ENCODE data around the gene FNDC10. TPM values are rescaled to one million over a fixed set of nuclear protein-coding genes. Genes with fewer than 3 reads are reported as not detected.
"Not testable (repeated sequence)": the region's sequence is repeated elsewhere in the genome, so short reads cannot be mapped to it uniquely, and the experiment has no call there.

Gene FNDC10
- 1 to 10 TPM; 1.4 to 3.0 (median 2.0) TPM for total RNA-seq

GRCh38 chr1:1599935-1600860 lies at the start of gene FNDC10:
FNDC10 (minus strand) TSS chr1:1600135; CDS start chr1:1600015, 120 bp downstream.
- TF ChIP-seq POLR2A (IDR thresholded peaks at IDR 0.05) (no peak), EP300 (IDR thresholded peaks at IDR 0.05) (no peak)
- TF ChIP-seq, protein P1, sequence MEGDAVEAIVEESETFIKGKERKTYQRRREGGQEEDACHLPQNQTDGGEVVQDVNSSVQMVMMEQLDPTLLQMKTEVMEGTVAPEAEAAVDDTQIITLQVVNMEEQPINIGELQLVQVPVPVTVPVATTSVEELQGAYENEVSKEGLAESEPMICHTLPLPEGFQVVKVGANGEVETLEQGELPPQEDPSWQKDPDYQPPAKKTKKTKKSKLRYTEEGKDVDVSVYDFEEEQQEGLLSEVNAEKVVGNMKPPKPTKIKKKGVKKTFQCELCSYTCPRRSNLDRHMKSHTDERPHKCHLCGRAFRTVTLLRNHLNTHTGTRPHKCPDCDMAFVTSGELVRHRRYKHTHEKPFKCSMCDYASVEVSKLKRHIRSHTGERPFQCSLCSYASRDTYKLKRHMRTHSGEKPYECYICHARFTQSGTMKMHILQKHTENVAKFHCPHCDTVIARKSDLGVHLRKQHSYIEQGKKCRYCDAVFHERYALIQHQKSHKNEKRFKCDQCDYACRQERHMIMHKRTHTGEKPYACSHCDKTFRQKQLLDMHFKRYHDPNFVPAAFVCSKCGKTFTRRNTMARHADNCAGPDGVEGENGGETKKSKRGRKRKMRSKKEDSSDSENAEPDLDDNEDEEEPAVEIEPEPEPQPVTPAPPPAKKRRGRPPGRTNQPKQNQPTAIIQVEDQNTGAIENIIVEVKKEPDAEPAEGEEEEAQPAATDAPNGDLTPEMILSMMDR (IDR thresholded peaks at IDR 0.05), result no peak
- peak within 1 kb of the TSS in 2 of 4 donors; percentile 41 to 55 for H3K4me3 ChIP-seq
- H3K4me1 ChIP-seq, result peaks cover 0 to 26% (median 4%) of the 10 kb centered on the region in 4 donors
- no peaks in the 10 kb centered on the region for H3K36me3 ChIP-seq
- no peak within 1 kb of the TSS for H3K27ac ChIP-seq
- H3K9me3 ChIP-seq, result no peaks in the 10 kb centered on the region
- H3K27me3 ChIP-seq, result peaks cover 0 to 42% of the 10 kb centered on the region in 2 donors
- WGBS, 2 donors, result 3 to 12% methylated on average over 23 to 78 of the region's 125 CpGs
- DNase-seq (ENCODE audit: low spot score in 2 of 2), result no peak

DNA sequence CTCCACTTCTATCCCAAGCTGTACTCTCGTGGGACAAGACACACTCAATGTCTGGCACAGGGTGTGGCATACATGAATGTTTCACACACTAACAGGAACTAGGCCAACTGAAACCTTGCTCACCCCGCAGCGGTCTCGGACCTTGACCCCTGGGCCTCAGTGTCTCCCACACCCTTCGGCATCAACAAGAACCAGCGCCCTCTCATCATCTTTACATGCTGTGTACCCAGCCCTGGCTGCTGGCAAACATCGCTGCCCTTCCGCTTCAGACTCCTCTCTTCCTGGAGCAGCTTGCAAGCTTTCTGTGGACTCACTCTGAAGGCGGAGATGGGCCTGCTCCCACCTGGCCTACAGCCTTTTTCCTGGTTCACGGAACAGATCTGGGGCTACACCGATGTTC lies 48.3 kb upstream of the FNDC10 start:
- H3K4me1 ChIP-seq; H3K9me3 ChIP-seq; H3K27me3 ChIP-seq; DNase-seq (ENCODE audit: low spot score in 2 of 2); H3K4me3 ChIP-seq: not testable (repeated sequence)
- peak overlapping the region in 1 of 4 donors; percentile 45 for H3K27ac ChIP-seq
- H3K36me3 ChIP-seq, result peaks cover 8 to 72% (median 26%) of the 10 kb centered on the region in 3 donors
- 93% methylated on average over 11 of the region's 11 CpGs for WGBS, 2 donors

DNA sequence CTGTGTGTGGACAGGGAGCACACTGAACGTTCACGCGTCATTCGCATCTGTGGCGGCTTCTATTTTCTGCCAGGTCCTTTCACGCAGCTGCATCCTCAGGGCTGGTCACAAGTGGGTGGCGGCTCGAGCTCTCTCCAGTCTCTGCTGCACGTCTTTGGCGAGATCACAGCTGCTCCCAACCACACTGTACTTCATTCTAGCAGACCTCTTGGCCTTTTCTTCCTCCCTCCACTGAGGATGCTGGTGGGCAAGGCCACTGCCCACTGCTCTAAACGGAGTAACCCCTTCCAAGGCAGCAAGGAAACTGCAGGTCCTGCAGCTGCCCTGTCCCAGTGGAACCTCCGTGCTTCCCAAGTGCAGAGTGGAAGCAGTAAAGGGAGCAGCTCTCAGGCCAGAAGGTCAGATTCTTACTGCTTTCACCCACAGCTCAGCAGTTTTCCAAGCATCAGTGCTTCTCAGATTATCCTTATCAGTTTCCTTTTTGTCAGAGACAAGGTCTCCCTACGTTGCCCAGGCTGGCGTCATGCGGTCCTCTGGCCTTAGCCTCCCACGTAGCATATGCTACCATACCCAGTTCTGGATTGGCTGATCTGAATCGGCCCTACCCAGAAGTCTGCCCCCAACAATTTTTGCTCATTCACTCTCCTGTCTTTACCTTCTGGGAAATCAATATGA lies 47.8 kb upstream of the FNDC10 start:
- not testable (repeated sequence) for H3K4me3 ChIP-seq; H3K9me3 ChIP-seq; H3K4me1 ChIP-seq; H3K27me3 ChIP-seq; DNase-seq (ENCODE audit: low spot score in 2 of 2); H3K27ac ChIP-seq
- H3K36me3 ChIP-seq, result peaks cover 8 to 67% (median 26%) of the 10 kb centered on the region in 3 donors
- WGBS, 2 donors, result 89 to 92% methylated on average over 17 of the region's 17 CpGs

DNA sequence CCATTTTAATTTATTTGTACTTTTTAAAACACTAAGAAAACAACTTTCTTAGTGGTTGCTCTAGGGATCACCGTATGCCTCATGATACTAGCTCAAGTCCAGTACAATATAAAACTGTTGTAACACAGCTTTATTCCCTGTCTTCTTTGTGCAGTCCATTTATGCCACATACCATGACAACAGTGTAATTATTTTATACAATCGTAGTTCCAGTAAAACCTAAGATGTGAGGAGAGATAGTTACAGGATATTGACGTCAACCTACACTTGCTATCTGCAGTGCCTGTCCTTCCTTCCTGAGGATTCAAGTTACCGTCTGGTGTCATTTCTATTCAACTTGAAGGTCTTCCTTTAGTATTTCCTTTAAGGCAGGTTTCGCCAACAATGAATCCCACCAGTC lies 46.4 kb upstream of the FNDC10 start:
- not testable (repeated sequence) for H3K9me3 ChIP-seq; H3K4me3 ChIP-seq; H3K27me3 ChIP-seq; H3K4me1 ChIP-seq; DNase-seq (ENCODE audit: low spot score in 2 of 2); H3K27ac ChIP-seq
- WGBS, 2 donors, result 82 to 89% methylated on average over 4 to 5 of the region's 5 CpGs
- H3K36me3 ChIP-seq, result peaks cover 8 to 56% (median 17%) of the 10 kb centered on the region in 3 donors

GRCh38 chr1:1640711-1641461 lies 41.0 kb upstream of the FNDC10 start:
- DNase-seq (ENCODE audit: low spot score in 2 of 2); H3K27ac ChIP-seq: not testable (repeated sequence)

GRCh38 chr1:1640081-1640480 lies 40.1 kb upstream of the FNDC10 start:
- H3K4me1 ChIP-seq; H3K27ac ChIP-seq; H3K27me3 ChIP-seq; H3K4me3 ChIP-seq; DNase-seq (ENCODE audit: low spot score in 2 of 2); H3K9me3 ChIP-seq: not testable (repeated sequence)
- H3K36me3 ChIP-seq, result peaks cover 0 to 54% (median 11%) of the 10 kb centered on the region in 3 donors
- WGBS, 2 donors, result 100% methylated on average over 1 of the region's 25 CpGs; no CpG with 5 or more reads in 1 of the 2 donors

More at GRCh38 chr1:1640711-1641461, 41.0 kb upstream of the FNDC10 start:
- WGBS, 2 donors, result 91 to 93% methylated on average over 16 to 17 of the region's 38 CpGs
- H3K4me3 ChIP-seq, H3K27me3 ChIP-seq, H3K4me1 ChIP-seq, H3K9me3 ChIP-seq: not testable (repeated sequence)
- H3K36me3 ChIP-seq, result peaks cover 0 to 58% (median 11%) of the 10 kb centered on the region in 3 donors

DNA sequence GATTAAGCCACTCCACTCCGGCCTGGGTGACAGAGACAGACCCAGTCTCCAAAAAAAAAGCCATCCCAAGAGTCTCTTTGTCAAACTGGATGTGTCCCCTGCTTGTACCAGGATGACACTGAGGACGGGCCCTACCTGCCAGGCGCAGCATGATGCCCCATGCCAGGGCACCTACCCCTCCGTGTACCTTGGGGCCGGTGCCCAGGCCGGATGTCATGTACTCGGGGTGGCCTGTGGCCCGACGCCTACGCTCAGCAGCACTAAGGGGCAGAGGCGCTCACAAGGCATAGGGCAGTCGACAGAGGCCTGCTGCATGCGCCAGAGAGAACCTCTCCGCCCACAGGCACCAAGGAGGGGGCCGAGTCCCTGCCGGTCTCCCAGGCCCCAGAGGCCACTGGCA lies 39.4 kb upstream of the FNDC10 start:
- not testable (repeated sequence) for H3K4me3 ChIP-seq; H3K4me1 ChIP-seq; H3K27me3 ChIP-seq; H3K9me3 ChIP-seq; H3K27ac ChIP-seq; DNase-seq (ENCODE audit: low spot score in 2 of 2)
- 85 to 92% methylated on average over 6 to 14 of the region's 16 CpGs for WGBS, 2 donors
- peaks cover 0 to 51% (median 11%) of the 10 kb centered on the region in 3 donors for H3K36me3 ChIP-seq

DNA sequence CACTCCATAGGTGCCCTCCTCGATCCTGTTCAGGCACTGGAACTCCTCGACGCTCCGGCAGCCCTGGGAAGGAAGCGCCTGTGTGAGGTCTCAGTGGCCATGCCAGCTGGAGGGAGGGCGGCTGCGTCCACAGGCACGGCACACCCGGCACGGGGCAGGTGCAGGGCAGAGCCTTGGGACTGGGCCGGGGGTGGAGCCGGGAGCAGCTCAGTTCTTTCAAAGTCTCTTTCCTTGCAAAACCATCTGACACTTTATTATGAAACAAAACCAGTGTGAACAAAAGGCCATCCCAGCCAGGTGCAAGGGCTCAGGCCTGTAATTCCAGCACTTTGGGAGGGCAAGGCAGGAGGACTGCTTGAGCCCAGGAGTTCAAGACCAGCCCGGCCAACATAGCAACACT lies 38.6 kb upstream of the FNDC10 start:
- H3K9me3 ChIP-seq, H3K27ac ChIP-seq, H3K4me3 ChIP-seq, H3K27me3 ChIP-seq, H3K4me1 ChIP-seq: not testable (repeated sequence)
- peaks cover 0 to 51% (median 11%) of the 10 kb centered on the region in 3 donors for H3K36me3 ChIP-seq
- DNase-seq (ENCODE audit: low spot score in 2 of 2), result peak in 1 of 2 donors; percentile 13
- WGBS, 2 donors, result 62 to 95% methylated on average over 3 to 8 of the region's 13 CpGs

DNA sequence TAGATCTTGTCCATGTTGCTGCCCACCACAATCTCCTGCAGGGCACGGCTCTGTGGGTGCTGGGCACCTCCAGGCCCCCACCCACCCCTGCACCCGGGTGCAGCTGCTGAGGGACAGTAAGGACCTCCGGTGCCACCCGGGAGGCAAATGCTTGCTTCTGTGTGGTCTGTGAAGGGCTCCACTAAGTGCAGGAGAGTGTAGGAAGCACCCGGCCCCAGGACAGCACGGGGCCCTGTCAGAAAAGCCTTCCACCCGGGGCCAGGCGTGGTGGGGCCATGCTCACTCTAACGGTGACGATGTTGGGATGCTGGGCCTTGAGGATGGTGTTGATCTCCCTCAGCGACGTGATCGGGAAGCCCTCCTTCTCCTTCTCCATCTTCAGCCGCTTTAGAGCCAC lies 37.5 kb upstream of the FNDC10 start:
- peaks cover 0 to 49% (median 11%) of the 10 kb centered on the region in 3 donors for H3K36me3 ChIP-seq
- H3K4me3 ChIP-seq, H3K4me1 ChIP-seq, H3K9me3 ChIP-seq, H3K27ac ChIP-seq, H3K27me3 ChIP-seq: not testable (repeated sequence)
- peak in 1 of 2 donors; percentile 5 for DNase-seq (ENCODE audit: low spot score in 2 of 2)
- 86 to 92% methylated on average over 4 to 14 of the region's 14 CpGs for WGBS, 2 donors

GRCh38 chr1:1636621-1637478 lies 36.9 kb upstream of the FNDC10 start:
- WGBS, 2 donors, result 92 to 96% methylated on average over 21 to 27 of the region's 37 CpGs
- not testable (repeated sequence) for H3K4me1 ChIP-seq, H3K27ac ChIP-seq, H3K4me3 ChIP-seq, H3K27me3 ChIP-seq, H3K9me3 ChIP-seq
- peak in 1 of 2 donors; percentile 11 for DNase-seq (ENCODE audit: low spot score in 2 of 2)
- H3K36me3 ChIP-seq, result peaks cover 0 to 49% (median 11%) of the 10 kb centered on the region in 3 donors
